Testis (tissue), 2 donors: ENCODE measurements around the gene SKAP2.

ENCODE experiments used
- CTCF ChIP-seq, 3 experiments: fragments of 450-650 bp in 2 of 3; fragments of 200-600 bp in 1 of 3; sonication (generic) in 1 of 3; IDR thresholded peaks; one replicate each; pipeline ENCODE4 v1.5.1; 2016 to 2019; ENCODE audit warnings: antibody characterized with exemption in 3 of 3, mild to moderate bottlenecking in 2 of 3, moderate library complexity in 1 of 3
- POLR2A ChIP-seq: fragments of 450-650 bp; IDR thresholded peaks from one replicate; pipeline ENCODE4 v1.6.1; 2017; ENCODE audit warnings: antibody characterized with exemption, mild to moderate bottlenecking, moderate library complexity

GRCh38 chr7:26729150-26729775, 135.1 kb downstream of the SKAP2 start:
- no peak for TF ChIP-seq CTCF (IDR thresholded peaks at IDR 0.05)
- TF ChIP-seq POLR2A = no peak
